Activated CD8-positive, alpha-beta T cell treated with anti-CD3 and anti-CD28 coated beads, Interleukin-2, amount 10 ng/mL, durations not matched to agents 7 days and 5 days (primary cell): Measurements from ENCODE around the gene B3GNT5. TPM values are rescaled to one million over a fixed set of nuclear protein-coding genes. Genes with fewer than 3 reads are reported as not detected.
A peak's percentile ranks its signal among the peaks of the same experiment; 100 is the strongest.

ENCODE experiments used
- ATAC-seq: fragments of 150-1000 bp; cut with Tn5 transposase; one replicate; pipeline ENCODE4 v1.10.0; 2021; ENCODE audit warnings: moderate library complexity
- CTCF ChIA-PET: fragments of 350-600 bp; sonication (Branson Sonifier 250); formaldehyde crosslinking; loops from one replicate; lab custom pipeline; 2021; ENCODE audit warnings: antibody characterized with exemption; lab: Charles Lee
- POLR2A ChIA-PET: fragments of 350-600 bp; sonication (Branson Sonifier 250); formaldehyde crosslinking; loops from one replicate; lab custom pipeline; 2021; ENCODE audit warnings: antibody characterized with exemption; lab: Charles Lee
- DNase-seq: peaks from one replicate; pipeline ENCODE4 v3.0.0-alpha.2; 2020
- H3K27ac Mint-ChIP-seq: one replicate; pipeline ENCODE4 v1.8.0; 2021; ENCODE audit warnings: mild to moderate bottlenecking, mixed read lengths
- H3K27me3 Mint-ChIP-seq: one replicate; pipeline ENCODE4 v1.8.0; 2021; ENCODE audit warnings: low read depth, mixed read lengths
- H3K36me3 Mint-ChIP-seq: one replicate; pipeline ENCODE4 v1.8.0; 2021; ENCODE audit warnings: low read depth, mixed read lengths
- H3K4me1 Mint-ChIP-seq: one replicate; pipeline ENCODE4 v1.8.0; 2021; ENCODE audit warnings: low read depth, mixed read lengths
- H3K4me3 Mint-ChIP-seq: one replicate; pipeline ENCODE4 v1.8.0; 2021; ENCODE audit warnings: mild to moderate bottlenecking, mixed read lengths
- H3K9me3 Mint-ChIP-seq: one replicate; pipeline ENCODE4 v1.8.0; 2022; ENCODE audit warnings: mixed read lengths; ENCODE audit not compliant: insufficient read depth
- total RNA-seq, 2 experiments: library from RNA; stranded (reverse); gene quantifications; one replicate each; pipeline ENCODE4 v1.2.3, GENCODE V29; 2021

Gene B3GNT5
- total RNA-seq, 2 experiments from 2014 or later, result 0.86 to 1.4 TPM

DNA sequence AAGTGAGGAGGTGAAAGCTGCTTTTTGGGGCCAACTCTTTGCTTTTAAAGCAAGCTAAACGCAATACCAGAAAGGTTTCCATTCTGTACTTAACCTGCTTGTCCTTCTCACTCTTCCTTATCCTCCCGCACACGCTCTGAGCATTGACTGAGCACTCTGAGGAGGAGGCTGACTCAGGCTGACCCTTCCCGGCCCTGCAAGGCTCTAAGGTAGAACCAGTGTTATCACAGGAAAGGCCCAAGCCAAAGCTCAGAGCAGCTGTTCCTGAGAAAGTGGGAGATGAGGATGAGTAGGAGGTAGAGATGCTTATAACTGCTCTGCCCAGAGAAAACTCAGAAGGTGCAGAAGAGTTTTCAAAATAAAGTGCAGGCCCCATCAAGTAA, 2.3 kb downstream of the B3GNT5 start:
- POLR2A ChIA-PET, result no interaction called here
- ATAC-seq (no peak), DNase-seq (no peak)
- Mint-ChIP-seq H3K27ac (no peak overlapping the region), H3K9me3 (no peaks in the 10 kb centered on the region), H3K4me3 (peak overlapping the region; percentile 64), H3K27me3 (peaks cover 19% of the 10 kb centered on the region), H3K4me1 (peaks cover 9% of the 10 kb centered on the region), H3K36me3 (no peaks in the 10 kb centered on the region)
- CTCF ChIA-PET, result interaction anchor here (2.4 to 6.3 kb wide), 2 partner anchors 10 to 128 kb away, joined by 5 to 39 read pairs; no protein-coding TSS in a partner anchor

GRCh38 chr3:183259087-183259486, 6.0 kb downstream of the B3GNT5 start:
- H3K4me3 Mint-ChIP-seq, result no peak overlapping the region
- DNase-seq (no peak), ATAC-seq (no peak)
- H3K36me3 Mint-ChIP-seq, result no peaks in the 10 kb centered on the region
- peaks cover 5% of the 10 kb centered on the region for H3K4me1 Mint-ChIP-seq
- peaks cover 13% of the 10 kb centered on the region for H3K27me3 Mint-ChIP-seq
- ChIA-PET CTCF (no interaction called here), POLR2A (interaction anchor here (0.6 kb wide), 1 partner anchor 81 kb away, joined by 3 read pairs; no protein-coding TSS in a partner anchor)
- H3K27ac Mint-ChIP-seq, result no peak overlapping the region
- no peaks in the 10 kb centered on the region for H3K9me3 Mint-ChIP-seq

DNA sequence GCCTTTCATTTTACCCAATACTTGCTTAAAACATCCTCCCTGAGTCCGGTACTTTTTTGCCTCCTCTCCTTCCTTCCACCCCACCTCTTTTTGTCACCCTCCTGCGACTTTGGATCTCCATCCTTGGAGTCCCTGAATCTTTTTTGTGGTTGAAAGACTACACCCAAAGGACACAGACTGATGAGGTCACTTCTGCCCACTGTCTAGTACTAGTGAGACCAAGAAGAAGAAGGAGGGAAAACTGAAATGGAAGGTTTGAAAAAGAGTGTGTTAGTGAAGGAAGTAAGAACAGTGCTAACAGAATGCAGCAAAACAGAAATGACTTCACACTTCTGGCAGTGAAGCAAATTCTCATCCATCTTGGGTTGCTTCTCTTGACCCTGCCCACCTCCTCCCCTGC, 6.6 kb downstream of the B3GNT5 start:
- Mint-ChIP-seq H3K27ac (no peak overlapping the region), H3K4me1 (peaks cover 5% of the 10 kb centered on the region), H3K27me3 (peaks cover 12% of the 10 kb centered on the region), H3K9me3 (no peaks in the 10 kb centered on the region), H3K36me3 (no peaks in the 10 kb centered on the region), H3K4me3 (no peak overlapping the region)
- ATAC-seq, result no peak
- ChIA-PET CTCF (no interaction called here), POLR2A (interaction anchor here (0.6 kb wide), 1 partner anchor 81 kb away, joined by 3 read pairs; no protein-coding TSS in a partner anchor)
- no peak for DNase-seq

GRCh38 chr3:183260167-183260904, 7.3 kb downstream of the B3GNT5 start:
- H3K27me3 Mint-ChIP-seq, result peaks cover 6% of the 10 kb centered on the region
- H3K9me3 Mint-ChIP-seq, result no peaks in the 10 kb centered on the region
- ChIA-PET POLR2A (no interaction called here), CTCF (interaction anchor here (1.4 kb wide), 1 partner anchor 122 kb away, joined by 3 read pairs; no protein-coding TSS in a partner anchor)
- no peak for ATAC-seq
- H3K4me1 Mint-ChIP-seq, result no peaks in the 10 kb centered on the region
- DNase-seq, result no peak
- no peaks in the 10 kb centered on the region for H3K36me3 Mint-ChIP-seq
- no peak overlapping the region for H3K27ac Mint-ChIP-seq
- no peak overlapping the region for H3K4me3 Mint-ChIP-seq

- CTCF ChIA-PET, result interaction anchor here (0.7 to 1.4 kb wide), 2 partner anchors 25 to 121 kb away, joined by 3 read pairs; no protein-coding TSS in a partner anchor
- ATAC-seq (no peak), DNase-seq (no peak)
- H3K4me3 Mint-ChIP-seq, result no peak overlapping the region
- H3K4me1 Mint-ChIP-seq, result no peaks in the 10 kb centered on the region
- no peaks in the 10 kb centered on the region for H3K9me3 Mint-ChIP-seq
- POLR2A ChIA-PET, result no interaction called here
- no peaks in the 10 kb centered on the region for H3K36me3 Mint-ChIP-seq
- no peak overlapping the region for H3K27ac Mint-ChIP-seq
- peaks cover 4% of the 10 kb centered on the region for H3K27me3 Mint-ChIP-seq
Measured at GRCh38 chr3:183261151-183261724, 8.2 kb downstream of the B3GNT5 start.

GRCh38 chr3:183262875-183263378, 9.9 kb downstream of the B3GNT5 start:
- DNase-seq (no peak), ATAC-seq (no peak)
- H3K4me3 Mint-ChIP-seq, result no peak overlapping the region
- peaks cover 3% of the 10 kb centered on the region for H3K36me3 Mint-ChIP-seq
- no peaks in the 10 kb centered on the region for H3K27me3 Mint-ChIP-seq
- ChIA-PET CTCF (interaction anchor here (1.0 kb wide), 1 partner anchor 22 kb away, joined by 3 read pairs; no protein-coding TSS in a partner anchor), POLR2A (no interaction called here)
- no peak overlapping the region for H3K27ac Mint-ChIP-seq
- H3K9me3 Mint-ChIP-seq, result no peaks in the 10 kb centered on the region
- H3K4me1 Mint-ChIP-seq, result peaks cover 4% of the 10 kb centered on the region

DNA sequence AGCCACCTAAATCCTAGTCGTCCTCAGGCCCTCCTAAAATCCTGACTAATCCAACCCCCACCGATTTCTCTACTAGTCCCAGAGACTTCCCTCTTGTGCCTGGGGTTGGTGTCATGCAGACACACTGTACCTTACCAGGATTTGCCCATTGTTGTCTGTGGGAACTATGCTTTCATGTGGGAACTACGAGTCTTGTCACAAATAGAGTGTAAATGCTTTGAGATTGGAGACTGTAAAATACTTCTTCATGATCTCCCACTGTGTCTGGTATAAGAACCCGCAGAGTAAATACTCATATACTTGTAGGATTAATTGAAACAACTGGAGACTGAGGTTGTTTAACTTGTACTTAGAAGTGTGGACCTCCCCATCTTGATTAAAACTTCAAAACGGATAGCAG, 11.2 kb downstream of the B3GNT5 start:
- Mint-ChIP-seq H3K27ac (no peak overlapping the region), H3K36me3 (peaks cover 3% of the 10 kb centered on the region), H3K27me3 (no peaks in the 10 kb centered on the region), H3K4me3 (no peak overlapping the region), H3K4me1 (peaks cover 4% of the 10 kb centered on the region), H3K9me3 (no peaks in the 10 kb centered on the region)
- ATAC-seq (no peak), DNase-seq (no peak)
- ChIA-PET POLR2A (no interaction called here), CTCF (interaction anchor here (1.5 kb wide), 1 partner anchor 55 kb away, joined by 3 read pairs; no protein-coding TSS in a partner anchor)

DNA sequence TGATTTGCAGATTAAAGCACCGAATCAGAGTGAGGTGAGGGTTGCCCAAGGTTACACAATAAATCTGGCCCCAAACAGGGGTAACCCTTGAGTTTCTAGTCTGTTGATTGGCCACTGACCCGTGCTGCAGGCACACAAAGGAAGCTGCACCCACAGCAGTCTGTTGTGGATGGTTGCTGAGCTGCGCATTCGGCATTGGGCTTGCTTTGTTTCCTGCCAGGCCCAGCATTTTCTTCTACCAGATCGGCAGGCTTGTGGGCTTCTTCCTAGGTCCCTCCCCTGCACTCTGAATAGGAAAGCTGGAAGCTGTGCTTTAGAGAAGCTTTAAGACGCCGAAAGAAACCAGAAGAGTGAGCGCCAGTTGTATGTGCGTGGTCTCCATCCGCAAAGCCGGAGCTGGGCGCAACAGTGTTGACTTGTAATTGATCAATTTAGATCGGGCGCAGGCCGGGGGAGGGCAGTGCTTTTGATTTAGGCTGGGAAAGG, 12.1 kb downstream of the B3GNT5 start:
- ChIA-PET POLR2A (interaction anchor here (0.6 to 1.4 kb wide), 4 partner anchors 11 to 54 kb away, joined by 3 to 4 read pairs (median 3); no protein-coding TSS in a partner anchor), CTCF (interaction anchor here (1.2 to 2.0 kb wide), 6 partner anchors 8 to 117 kb away, joined by 3 to 8 read pairs (median 5); no protein-coding TSS in a partner anchor)
- DNase-seq (no peak), ATAC-seq (no peak)
- H3K9me3 Mint-ChIP-seq, result no peaks in the 10 kb centered on the region
- no peak overlapping the region for H3K4me3 Mint-ChIP-seq
- no peaks in the 10 kb centered on the region for H3K27me3 Mint-ChIP-seq
- H3K4me1 Mint-ChIP-seq, result peaks cover 4% of the 10 kb centered on the region
- peaks cover 3% of the 10 kb centered on the region for H3K36me3 Mint-ChIP-seq
- H3K27ac Mint-ChIP-seq, result no peak overlapping the region

DNA sequence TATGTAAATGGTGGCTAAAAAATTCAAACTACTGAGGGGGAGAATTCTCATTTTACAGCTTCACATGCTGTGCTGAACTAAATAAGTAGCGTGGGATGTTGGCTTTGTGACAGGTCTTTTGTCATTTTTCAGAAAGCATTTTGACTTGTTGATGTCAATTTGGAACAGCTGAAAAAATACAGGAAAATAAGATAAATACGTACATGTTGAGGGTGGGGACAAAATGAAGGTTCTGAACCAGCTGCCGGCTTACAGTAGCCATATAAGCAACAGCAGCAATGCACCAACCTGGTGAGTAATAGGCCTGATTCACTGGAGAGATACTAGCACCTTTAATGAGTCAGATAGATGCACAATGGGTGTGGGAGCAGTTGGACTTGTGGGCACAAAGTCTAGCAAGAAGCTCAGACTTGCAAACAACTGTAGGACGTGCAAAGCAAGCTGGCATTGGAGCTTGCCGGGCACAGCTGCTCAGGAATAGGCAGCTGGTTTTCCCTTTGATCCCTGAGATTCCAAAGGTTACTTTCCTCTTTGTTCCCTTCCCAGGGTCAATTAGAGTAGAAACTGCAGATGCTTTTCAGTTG, 12.9 kb downstream of the B3GNT5 start:
- Mint-ChIP-seq H3K27me3 (no peaks in the 10 kb centered on the region), H3K27ac (no peak overlapping the region), H3K4me3 (no peak overlapping the region), H3K4me1 (peaks cover 4% of the 10 kb centered on the region), H3K36me3 (peaks cover 3% of the 10 kb centered on the region), H3K9me3 (no peaks in the 10 kb centered on the region)
- ChIA-PET CTCF (interaction anchor here (1.2 to 2.0 kb wide), 6 partner anchors 9 to 117 kb away, joined by 3 to 8 read pairs (median 5); no protein-coding TSS in a partner anchor), POLR2A (interaction anchor here (0.6 to 1.4 kb wide), 5 partner anchors 12 to 829 kb away, joined by 3 to 4 read pairs (median 3); no protein-coding TSS in a partner anchor)
- no peak for DNase-seq
- no peak for ATAC-seq

DNA sequence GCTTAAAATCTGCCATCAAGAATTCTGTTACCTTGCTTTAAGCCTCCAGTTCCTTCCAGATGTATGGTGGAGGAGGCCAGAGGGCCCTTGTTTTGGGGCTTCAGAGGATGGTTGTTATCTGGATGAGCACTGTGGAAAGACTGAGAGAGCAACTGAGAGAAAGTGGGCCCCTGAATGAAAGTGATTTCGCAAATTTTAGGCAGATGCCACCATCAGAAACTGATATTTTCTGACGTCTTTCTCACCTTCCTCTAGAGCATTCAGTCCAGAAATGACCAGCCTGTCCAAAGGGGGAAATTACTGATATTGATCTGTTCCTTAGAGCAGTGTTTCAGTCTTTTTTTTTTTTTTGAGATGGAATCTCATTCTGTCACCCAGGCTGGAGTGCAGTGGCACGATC, 13.4 kb downstream of the B3GNT5 start:
- DNase-seq, result no peak
- H3K27me3 Mint-ChIP-seq, result no peaks in the 10 kb centered on the region
- no peak overlapping the region for H3K4me3 Mint-ChIP-seq
- ATAC-seq, result no peak
- peaks cover 4% of the 10 kb centered on the region for H3K4me1 Mint-ChIP-seq
- H3K27ac Mint-ChIP-seq, result no peak overlapping the region
- no peaks in the 10 kb centered on the region for H3K9me3 Mint-ChIP-seq
- CTCF ChIA-PET, result interaction anchor here (1.3 to 2.0 kb wide), 4 partner anchors 11 to 116 kb away, joined by 5 to 8 read pairs (median 6); no protein-coding TSS in a partner anchor
- POLR2A ChIA-PET, result interaction anchor here (0.6 to 1.2 kb wide), 2 partner anchors 12 to 829 kb away, joined by 3 read pairs; no protein-coding TSS in a partner anchor
- H3K36me3 Mint-ChIP-seq, result peaks cover 3% of the 10 kb centered on the region

- POLR2A ChIA-PET, result no interaction called here
Measured at GRCh38 chr3:183267140-183267539, 14.1 kb downstream of the B3GNT5 start.

More at GRCh38 chr3:183267140-183267539, 14.1 kb downstream of the B3GNT5 start:
- H3K4me3 Mint-ChIP-seq, result no peak overlapping the region
- H3K27ac Mint-ChIP-seq, result no peak overlapping the region
- CTCF ChIA-PET, result no interaction called here
- peaks cover 3% of the 10 kb centered on the region for H3K36me3 Mint-ChIP-seq
- ATAC-seq (no peak), DNase-seq (no peak)
- peaks cover 4% of the 10 kb centered on the region for H3K4me1 Mint-ChIP-seq
- H3K9me3 Mint-ChIP-seq, result no peaks in the 10 kb centered on the region
- no peaks in the 10 kb centered on the region for H3K27me3 Mint-ChIP-seq
